Astrocyte of the cerebellum (primary cell): Measurements from ENCODE around the gene IFIH1.

ENCODE experiments used
- DNase-seq: peaks from one replicate; pipeline ENCODE4 v3.0.0-alpha.2; 2011; ENCODE audit warnings: low read depth
- H3K4me3 ChIP-seq: 2 replicates; pipeline ENCODE4 v1.5.1; 2011; ENCODE audit warnings: mild to moderate bottlenecking, low read depth, low read length, moderate library complexity
- in situ Hi-C: cut with HindIII; loops from 2 replicates; pipeline ENCODE4 v1.10.0; 2017; ENCODE audit warnings: low sequenced_read_pairs
- TF ChIP-seq, protein P1 (sequence below): IDR thresholded peaks from 2 replicates; pipeline ENCODE4 v1.5.1; 2012; ENCODE audit warnings: low read length, low read depth, moderate library complexity, mild to moderate bottlenecking; ENCODE audit errors: missing control alignments

Gene IFIH1

DNA sequence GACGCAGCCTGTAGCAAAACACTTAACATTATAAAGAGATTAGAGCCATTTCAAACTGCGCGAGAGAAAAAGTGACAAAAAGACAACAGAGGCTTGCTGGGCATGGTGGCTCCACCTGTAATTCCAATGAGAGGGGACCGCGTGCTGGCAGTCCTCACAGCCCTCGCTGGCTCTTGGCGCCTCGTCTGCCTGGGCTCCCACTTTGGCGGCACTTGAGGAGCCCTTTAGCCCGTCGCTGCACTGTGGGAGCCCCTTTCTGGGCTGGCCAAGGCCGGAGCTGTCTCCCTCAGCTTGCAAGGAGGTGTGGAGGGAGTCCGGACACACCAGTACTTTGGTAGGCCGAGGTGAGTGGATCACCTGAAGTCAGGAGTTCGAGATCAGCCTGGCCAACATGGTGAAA, 9.3 kb upstream of the IFIH1 start:
- TF ChIP-seq, protein P1, sequence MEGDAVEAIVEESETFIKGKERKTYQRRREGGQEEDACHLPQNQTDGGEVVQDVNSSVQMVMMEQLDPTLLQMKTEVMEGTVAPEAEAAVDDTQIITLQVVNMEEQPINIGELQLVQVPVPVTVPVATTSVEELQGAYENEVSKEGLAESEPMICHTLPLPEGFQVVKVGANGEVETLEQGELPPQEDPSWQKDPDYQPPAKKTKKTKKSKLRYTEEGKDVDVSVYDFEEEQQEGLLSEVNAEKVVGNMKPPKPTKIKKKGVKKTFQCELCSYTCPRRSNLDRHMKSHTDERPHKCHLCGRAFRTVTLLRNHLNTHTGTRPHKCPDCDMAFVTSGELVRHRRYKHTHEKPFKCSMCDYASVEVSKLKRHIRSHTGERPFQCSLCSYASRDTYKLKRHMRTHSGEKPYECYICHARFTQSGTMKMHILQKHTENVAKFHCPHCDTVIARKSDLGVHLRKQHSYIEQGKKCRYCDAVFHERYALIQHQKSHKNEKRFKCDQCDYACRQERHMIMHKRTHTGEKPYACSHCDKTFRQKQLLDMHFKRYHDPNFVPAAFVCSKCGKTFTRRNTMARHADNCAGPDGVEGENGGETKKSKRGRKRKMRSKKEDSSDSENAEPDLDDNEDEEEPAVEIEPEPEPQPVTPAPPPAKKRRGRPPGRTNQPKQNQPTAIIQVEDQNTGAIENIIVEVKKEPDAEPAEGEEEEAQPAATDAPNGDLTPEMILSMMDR, result no peak
- no peak for DNase-seq
- in situ Hi-C loops, result no loop called here
- no peak overlapping the region for H3K4me3 ChIP-seq

DNA sequence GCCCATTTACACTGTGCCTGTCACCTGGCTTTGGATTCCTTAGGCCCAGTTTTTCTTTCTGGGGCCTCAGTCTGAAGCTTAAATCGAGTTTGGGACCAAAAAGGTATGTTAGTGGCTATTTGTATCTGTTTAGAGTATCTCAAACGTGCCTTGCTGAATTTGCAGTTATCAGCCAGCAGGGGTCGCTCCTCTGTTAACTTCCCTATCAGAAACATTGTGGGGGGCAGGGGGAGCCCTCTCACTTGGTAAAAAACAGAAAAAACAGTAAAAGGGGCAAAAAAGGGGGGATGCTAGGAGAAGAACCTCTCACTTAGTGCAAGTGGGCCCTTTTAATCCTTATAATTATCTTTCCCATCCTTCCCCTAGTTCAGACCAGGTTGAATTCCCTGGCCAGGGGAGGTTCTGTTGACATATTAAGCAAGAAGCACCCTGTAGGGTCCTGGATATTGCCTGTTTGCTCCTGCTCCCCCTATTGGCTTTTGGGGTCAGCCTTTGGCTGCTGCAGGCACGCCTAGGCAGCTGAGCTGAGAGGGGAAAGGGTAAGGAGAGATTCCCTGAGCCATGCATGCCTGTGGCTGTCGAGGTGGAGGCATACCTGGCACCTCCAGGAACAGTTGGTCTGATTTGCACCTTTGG, 8.8 kb upstream of the IFIH1 start:
- TF ChIP-seq, protein P1, result peak; percentile 59
- in situ Hi-C loops, result no loop called here
- no peak for DNase-seq
- H3K4me3 ChIP-seq, result no peak overlapping the region

DNA sequence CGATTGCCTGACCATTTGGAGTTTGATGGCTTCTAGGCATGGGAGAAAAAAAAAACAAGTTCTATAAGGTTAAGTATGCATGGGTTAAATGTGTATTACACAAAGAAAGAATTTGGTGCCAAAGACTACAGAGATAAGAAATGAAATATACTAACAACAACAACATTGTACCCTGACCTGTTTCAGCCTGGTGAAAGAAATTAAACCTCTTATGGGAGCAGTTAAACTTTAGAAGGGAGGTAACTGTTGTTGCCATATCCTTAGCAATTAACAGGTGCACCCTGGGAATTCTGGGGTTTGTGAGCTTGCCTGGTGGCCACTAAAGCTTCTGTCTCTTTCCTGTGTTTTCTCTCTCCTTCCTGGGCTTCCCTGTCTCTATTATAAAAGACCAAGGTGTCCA, 6.5 kb upstream of the IFIH1 start:
- H3K4me3 ChIP-seq, result no peak overlapping the region
- no peak for DNase-seq
- TF ChIP-seq, protein P1, result no peak
- in situ Hi-C loops, result no loop called here

DNA sequence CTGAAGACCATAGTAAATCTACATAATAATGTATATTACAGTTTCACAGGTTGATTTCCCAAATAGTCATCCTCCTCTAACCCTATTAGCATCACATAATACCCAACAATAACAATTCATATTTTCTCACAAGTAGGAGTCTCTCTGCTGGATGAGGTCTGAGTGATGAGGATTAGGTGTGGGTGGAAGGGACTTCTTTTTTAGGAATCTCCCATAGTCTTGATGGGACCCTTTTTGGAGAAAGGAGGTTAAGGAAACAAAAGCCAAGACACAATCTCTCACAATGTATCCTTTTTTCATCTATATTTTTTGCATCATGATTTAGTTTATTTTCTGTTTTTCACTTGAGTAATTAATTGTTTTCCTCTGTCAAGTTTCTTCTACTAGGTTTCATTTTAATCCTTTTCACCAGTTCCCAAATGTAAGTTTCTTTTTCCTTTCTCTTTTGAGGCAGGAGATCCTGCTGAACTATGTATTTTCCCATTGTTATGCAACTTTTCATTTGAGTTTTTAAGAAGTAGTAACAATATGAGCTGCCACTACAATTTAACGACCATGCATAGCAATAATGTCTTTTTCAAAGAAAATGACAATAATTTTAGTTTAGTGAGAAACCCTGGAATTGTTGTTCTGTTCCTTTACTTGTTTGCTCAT, 2.5 kb upstream of the IFIH1 start:
- in situ Hi-C loops, result no loop called here
- TF ChIP-seq, protein P1, result no peak
- DNase-seq, result no peak
- H3K4me3 ChIP-seq, result no peak overlapping the region

DNA sequence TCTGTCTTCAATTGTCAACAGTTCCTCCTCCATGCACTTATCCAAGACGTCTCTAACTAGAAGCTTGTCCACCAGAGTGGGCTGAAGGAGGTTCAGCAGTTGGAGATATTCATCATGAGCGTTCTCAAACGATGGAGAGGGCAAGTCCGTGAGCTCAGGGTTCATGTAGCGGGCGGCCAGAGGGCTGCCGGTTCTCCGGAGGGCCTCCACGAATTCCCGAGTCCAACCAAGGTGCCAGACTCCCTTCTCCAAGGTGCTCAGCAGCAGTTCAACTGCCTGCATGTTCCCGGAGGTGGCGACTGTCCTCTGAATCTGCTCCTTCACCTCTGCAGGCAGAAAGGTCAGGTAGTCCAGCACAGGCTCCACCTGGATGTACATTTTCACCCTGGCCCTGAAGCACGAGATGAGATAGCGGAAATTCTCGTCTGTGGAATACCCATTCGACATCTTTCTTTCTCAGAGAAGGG, 590 bp downstream of the IFIH1 start:
- H3K4me3 ChIP-seq, result peak overlapping the region; percentile 51
- DNase-seq, result no peak
- TF ChIP-seq, protein P1, result no peak
- in situ Hi-C loops, result no loop called here

DNA sequence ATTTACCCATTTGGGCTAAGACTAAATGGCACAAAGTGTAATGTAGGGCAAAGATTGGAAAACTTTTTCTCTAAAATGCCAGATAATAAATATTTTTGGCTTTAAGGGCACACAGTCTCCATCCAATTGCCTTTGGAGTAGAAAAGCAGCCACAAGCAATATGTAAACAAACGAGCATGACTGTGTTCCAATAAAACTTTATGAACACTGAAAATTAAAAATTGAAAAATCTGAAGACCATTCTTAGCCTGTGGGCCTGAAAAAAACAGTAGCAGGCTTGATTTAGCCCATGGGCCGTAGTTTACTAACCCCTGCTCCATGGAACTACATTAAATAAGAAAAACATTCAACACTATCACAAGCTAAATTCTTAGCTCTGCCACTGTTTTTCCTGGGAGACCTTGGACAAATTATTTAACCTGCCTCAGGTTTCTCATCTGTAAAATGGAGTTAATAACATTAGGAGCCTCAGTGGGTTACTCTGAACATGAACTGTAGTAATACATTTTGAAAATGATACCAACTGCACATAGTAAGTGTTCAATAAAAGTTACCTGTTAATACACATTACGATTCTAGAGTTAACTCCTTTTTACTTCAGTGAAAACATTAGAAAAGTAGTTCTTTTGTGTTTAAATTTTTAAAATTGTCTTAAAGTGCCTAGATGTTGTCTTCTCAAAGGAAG, 1.3 kb downstream of the IFIH1 start:
- no peak for DNase-seq
- TF ChIP-seq, protein P1, result no peak
- in situ Hi-C loops, result no loop called here
- no peak overlapping the region for H3K4me3 ChIP-seq
